GM21367 (cell line): ENCODE data around the gene SAMM50.
"Not testable (repeated sequence)": the region's sequence is repeated elsewhere in the genome, so short reads cannot be mapped to it uniquely, and the experiment has no call there.

Source experiments
- ATAC-seq: cut with Tn5 transposase; IDR thresholded peaks from one replicate; pipeline ENCODE4 v1.9.1; 2021; ENCODE audit not compliant: unreplicated experiment

The SAMM50 gene

GRCh38 chr22:44000123-44000522 lies 44.9 kb downstream of the SAMM50 start:
- no peak for ATAC-seq

- no peak for ATAC-seq
Observed at GRCh38 chr22:44001521-44001920, 46.3 kb downstream of the SAMM50 start.

GRCh38 chr22:44002324-44002723 lies 47.1 kb downstream of the SAMM50 start:
- ATAC-seq = no peak

- no peak for ATAC-seq
Observed at GRCh38 chr22:44002997-44003396, 47.8 kb downstream of the SAMM50 start.

DNA sequence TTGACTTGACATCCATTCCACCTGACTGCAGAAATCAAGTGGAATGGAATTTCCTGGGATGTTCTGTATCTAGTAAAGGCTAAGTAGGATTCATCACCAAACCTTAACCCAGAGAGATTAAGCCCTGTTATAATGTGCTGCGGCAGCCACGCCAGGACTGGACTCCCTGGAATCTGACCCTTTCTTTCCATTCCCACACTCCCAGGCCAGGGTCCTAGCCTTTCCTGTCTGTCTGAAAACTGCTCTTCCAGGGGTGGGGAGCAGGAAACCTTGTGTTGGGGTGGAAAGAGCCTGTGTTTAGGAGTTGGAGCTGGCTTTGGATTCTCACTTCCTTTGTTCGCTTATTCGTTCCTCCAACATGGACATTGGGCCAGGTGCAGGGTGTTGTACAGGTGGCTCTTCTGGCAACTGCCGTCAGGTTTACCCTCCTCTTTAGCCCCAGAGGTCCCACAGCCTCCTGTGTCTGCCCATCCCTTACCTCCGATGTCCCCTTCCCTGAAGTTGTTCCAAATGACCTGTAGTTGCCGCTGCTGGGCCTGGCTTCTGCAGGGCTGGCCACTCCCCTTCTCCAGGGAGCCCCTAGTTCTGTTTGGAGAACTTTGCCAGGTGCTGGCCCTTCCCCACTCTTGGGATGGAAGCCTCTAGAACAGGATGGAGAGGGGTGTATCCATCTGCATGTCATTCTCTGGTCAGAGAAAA lies 48.3 kb downstream of the SAMM50 start:
- no peak for ATAC-seq

DNA sequence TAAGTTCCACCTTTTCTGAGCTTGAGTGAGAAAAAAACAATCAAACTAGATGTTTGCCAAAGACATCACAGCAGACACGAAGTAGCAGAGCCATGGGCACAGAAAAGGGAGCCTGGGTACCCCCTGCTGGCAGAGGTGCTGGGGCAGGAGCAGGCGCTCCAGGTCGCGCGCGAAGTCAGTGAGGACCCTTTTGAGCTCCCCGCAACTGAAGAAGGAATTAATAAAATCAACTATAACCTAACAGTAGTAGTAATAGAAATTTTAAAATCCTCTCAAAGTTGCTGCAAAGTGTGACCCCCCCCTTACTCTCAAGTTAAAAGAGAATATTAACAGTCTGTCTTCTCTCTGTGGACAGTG lies 48.8 kb downstream of the SAMM50 start:
- ATAC-seq = no peak

GRCh38 chr22:44005524-44005923 lies 50.3 kb downstream of the SAMM50 start:
- ATAC-seq = no peak

GRCh38 chr22:44012162-44012561 lies 56.9 kb downstream of the SAMM50 start:
- ATAC-seq = no peak

DNA sequence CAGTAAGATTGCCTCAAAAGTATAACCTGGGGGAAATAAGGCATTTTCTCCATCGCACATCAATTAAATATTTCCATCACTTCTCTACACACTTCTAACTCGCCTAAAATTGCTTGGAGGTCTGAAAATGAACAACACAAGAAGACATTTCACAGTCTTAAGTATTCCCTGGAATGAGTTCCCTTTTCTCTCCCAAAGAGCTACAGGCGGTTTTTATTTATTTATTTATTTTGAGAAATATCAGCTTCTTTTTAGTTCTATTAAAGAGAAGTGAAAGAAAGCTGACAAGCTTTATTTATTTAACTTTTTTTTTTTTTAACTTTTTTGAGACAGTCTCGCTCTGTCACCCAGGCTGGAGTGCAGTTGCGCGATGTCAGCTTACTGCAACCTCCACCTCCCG lies 57.3 kb downstream of the SAMM50 start:
- ATAC-seq = no peak

- no peak for ATAC-seq
Observed at GRCh38 chr22:44014241-44014640, 59.0 kb downstream of the SAMM50 start.

- not testable (repeated sequence) for ATAC-seq
Observed at GRCh38 chr22:44016586-44016985, 61.3 kb downstream of the SAMM50 start.

DNA sequence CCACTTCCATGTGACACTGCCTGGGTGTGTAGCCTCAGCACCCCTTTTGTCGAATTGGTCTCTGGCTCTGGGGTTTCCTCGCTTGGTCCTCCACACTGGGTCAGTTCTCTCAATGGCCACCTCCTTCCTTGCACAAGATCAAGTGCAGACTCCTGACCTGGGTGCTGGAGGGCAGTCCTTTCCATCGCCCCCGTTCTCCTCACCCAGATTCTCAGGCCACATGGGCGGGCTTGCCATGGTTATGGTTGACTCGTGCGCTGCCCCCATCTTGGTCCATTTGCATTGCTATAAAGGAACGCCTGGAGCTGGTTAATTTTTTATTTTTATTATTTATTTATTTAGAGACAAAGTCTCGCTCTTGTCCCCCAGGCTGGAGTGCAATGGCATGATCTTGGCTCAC lies 63.4 kb downstream of the SAMM50 start:
- ATAC-seq = no peak

- no peak for ATAC-seq
Observed at GRCh38 chr22:44019416-44019815, 64.2 kb downstream of the SAMM50 start.

GRCh38 chr22:44019846-44020245 lies 64.6 kb downstream of the SAMM50 start:
- ATAC-seq = no peak

GRCh38 chr22:44020981-44021380 lies 65.7 kb downstream of the SAMM50 start:
- ATAC-seq = no peak

DNA sequence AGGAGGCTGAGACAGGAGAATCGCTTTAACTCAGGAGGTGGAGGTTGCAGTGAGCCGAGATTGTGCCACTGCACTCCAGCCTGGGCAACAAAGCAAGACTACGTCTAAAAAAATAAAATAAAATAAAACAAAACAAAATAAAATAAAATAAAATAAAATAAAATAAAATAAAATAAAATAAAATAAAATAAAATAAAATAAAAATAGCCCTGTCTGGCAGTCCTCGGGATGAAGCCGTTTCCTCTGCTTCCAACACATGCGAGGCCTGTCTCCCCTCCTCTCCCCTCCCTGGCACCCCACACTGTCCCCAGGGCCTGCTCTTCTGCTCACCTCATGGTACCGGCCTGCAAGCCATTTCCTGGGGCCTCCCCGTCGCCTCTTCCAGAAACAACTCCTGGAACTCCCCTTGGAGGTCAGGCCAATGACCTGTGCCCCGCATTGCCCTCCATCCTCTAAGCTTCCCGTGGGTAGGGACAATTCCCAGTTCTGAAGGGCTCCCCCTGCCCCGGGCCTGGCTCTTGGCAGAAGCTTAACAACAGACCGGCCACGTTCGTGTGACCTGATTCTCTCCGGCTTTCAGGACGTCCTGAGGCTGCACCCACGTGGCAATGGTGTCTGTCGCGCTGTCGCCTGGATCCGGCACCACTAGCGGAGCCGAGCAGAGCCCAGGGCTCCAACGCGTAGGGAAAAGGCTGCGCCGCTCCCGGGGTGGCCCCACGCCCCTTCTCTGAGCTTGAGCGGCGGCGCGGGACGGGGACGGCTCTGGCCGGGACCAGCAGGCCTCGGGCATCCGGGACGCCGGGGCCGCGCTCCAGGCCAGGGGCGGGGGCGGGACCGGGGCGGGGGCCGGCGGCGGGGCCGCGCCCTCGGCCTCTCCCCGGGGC lies 68.4 kb downstream of the SAMM50 start:
- no peak for ATAC-seq

GRCh38 chr22:44024288-44024921 lies 69.2 kb downstream of the SAMM50 start, which contains the start of gene PARVB:
TSS of gene PARVB (plus strand) at chr22:44024302. CDS start at chr22:44024340, 38 bp downstream.
- no peak for ATAC-seq

DNA sequence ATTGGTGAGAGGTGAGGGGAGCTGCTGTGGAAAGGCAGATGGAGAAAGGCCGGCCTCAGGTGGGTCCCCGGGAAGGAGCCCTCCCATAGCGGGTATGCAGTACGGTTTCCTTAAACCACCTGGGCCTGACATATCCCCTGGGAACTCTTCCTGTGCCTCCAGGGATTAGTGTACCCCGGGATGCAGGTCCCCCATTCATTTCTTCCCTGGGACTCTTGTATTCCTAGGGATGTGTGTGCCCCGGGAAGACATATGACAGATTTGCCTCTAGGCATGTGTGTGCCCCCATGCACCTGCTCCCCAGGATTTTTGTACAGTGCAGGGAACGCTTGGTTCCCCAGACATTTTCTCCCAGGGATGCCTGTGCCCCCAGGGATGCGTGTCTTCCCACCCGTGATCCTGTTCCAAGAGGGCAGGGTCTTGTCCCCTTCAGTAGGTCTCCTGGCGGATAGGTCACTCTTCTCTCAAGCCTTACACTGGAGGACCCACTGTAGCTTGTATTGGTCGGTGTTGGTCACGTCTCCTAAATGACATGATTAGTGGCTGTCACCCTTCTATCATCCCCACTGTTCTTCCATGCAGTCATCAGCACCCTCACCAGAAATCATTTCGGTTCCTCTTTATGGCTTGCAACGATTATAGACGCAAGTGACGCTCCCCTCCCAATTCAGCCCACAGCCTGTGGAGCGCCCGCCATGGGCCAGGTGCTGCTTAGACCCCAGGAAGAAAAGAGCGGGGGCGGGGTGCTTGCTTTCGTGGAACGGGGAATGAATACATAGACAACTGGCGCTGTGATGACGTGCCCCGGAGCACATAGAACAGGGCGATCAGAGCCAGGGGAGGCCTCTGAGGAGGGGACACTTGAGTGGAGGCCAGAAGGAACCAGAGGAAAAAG lies 70.2 kb downstream of the SAMM50 start:
- peak; percentile 46 for ATAC-seq

GRCh38 chr22:44026066-44026629 lies 70.9 kb downstream of the SAMM50 start:
- ATAC-seq = no peak
